NCI-H1092 (cell line): ENCODE data around the gene CACNA2D1.

ENCODE experiments used
- DNase-seq: peaks from one replicate; lab custom pipeline; 2025; lab: John Stamatoyannopoulos, UW

Gene CACNA2D1

DNA sequence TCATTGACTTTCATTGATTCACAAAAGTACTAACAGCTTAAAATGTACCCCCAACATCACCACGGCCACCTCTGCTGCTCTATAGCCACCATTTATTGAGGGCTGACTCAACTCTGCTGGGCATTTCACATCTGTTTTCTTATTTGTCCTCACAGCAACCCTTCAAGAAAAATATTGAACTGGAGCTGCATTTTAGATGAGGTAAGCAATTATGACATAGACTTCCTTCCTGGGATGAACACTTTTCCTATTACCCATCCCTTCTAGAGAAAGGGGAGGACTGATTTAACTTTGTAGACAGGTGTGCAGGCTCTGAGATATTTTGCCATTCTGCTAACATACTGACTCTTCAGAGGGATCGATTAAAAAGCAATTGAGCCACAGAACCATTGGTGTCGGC lies 217.4 kb downstream of the CACNA2D1 start:
- DNase-seq = no peak

DNA sequence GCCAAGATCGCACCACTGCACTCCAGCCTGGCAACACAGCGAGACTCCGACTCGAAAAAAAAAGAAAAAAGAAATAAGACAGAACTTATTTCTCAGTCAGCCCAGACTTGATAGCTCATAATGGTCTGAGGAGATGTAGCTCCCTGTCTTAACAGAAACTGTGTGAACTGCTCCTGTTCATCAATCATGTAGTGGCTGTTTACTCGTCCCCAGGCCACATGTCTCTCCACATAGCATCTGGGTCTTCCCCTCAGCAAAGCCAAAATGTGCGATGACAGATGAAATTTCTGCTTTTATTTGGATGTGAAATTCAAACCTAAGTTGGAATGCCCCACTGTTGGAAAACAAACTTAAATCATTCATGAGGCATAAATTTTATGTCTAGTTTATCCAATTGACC lies 219.0 kb downstream of the CACNA2D1 start:
- no peak for DNase-seq

- no peak for DNase-seq
These were observed 220.0 kb downstream of the CACNA2D1 start for GRCh38 chr7:82223580-82223979.

GRCh38 chr7:82221152-82221674 lies 222.4 kb downstream of the CACNA2D1 start:
- DNase-seq = no peak

DNA sequence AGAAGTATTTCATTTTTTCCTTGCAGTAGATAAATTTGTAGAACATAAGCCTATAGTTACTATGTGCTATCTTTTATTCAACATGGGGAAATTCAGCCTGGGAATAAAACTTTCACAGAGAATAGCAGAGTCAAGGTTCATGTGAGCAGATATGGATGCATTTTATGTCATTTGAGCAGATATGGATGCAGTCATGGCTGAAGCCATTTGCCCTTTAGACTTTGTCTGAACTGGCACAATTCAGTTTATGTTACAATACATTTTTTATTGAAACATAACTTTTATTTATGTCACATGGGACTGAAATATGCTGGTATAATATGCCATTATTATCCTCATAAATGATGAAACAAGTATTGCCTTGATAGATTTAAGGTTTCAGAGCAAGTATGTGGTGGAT lies 231.1 kb downstream of the CACNA2D1 start:
- DNase-seq = no peak

DNA sequence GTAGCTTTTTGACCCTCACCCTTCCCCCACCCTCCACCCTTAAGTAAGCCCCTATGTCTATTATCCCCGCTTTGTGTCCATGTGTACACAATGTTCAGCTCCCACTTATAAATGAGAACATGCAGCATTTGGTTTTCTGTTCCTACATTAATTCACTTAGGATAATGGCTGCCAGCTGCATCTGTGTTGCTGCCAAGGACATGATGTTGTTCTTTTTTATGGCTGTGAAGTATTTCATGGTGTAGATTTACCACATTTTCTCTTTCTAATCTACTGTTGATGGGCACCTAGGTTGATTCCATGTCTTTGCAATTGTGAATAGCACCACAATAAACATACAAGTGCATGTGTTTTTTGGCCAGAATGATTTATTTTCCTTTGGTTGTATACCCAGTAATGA lies 232.2 kb downstream of the CACNA2D1 start:
- no peak for DNase-seq

DNA sequence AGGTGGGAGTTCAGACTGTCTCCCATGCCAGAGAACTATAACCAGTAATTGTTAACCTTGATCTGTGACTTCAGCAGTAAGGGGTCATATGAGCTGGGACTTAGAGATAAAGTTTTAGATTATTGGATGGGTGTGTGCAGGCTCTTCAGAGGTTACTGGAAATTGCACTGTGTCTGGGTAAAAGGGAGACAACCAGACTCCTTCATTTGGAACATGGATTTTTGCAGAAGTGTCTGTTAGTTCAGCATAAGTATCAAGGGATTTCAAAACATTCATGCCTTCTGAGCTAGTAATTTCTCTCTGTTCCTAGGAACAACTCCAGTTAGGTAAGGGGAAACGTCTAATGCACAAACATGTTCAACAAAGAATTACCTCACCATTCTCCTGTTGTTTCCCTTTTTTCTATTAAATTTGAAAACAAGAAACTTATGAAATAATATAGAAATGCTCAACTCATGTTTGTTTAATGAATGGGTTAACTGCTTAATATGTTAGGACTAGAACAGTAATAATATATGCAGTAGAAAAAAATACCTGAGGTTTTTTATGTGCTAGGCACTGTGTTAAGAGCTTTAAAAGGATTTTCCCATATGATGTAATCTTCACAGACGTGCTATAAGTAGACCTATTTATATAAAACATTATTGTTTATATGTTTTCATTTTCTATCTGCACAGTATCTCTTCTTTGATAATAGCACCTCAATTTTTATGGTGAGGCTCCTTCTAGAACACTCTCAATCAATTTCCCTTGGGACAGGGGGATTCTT lies 233.0 kb downstream of the CACNA2D1 start:
- no peak for DNase-seq

GRCh38 chr7:82209179-82209747 lies 234.3 kb downstream of the CACNA2D1 start:
- DNase-seq = no peak

- DNase-seq = no peak
These were observed 238.9 kb downstream of the CACNA2D1 start for GRCh38 chr7:82204694-82205093.

DNA sequence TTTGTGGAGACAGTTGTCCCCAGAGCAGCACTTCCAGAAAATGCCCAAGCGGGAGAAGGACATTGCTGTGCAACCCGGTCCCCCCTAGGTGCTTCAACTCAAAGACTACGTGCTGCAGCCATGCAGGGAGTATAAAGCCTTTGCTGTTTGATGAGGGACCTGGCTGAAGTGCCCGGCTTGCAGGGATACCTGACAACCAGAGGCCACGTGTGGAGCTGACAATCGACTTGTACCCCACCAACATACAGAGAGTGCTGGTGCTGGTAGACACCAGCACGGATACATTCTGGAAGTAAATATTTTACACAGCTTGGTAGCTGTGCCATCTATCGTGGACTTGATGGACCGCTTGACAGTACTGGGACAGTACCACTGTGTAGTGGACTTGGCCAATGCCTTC lies 240.6 kb downstream of the CACNA2D1 start:
- DNase-seq = no peak

- DNase-seq = no peak
These were observed 241.5 kb downstream of the CACNA2D1 start for GRCh38 chr7:82202107-82202506.

DNA sequence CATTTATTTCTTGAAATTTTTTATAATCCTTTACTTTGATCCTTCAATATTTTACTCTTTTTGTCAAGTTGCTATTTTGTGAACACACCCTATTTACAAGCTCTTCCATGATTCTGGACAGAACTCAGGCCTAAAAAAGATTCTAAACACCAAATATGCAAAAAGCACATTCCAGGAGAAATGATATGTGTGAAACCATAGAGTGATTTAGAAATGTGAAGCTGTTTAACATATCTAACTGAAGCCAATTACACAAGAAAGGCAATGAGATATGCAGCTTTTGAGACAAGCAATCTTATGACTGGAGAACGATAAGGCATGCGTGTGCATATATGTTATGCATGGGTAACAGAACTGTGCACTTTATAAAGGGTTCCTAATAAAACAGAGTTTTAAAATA lies 243.0 kb downstream of the CACNA2D1 start:
- DNase-seq = no peak

DNA sequence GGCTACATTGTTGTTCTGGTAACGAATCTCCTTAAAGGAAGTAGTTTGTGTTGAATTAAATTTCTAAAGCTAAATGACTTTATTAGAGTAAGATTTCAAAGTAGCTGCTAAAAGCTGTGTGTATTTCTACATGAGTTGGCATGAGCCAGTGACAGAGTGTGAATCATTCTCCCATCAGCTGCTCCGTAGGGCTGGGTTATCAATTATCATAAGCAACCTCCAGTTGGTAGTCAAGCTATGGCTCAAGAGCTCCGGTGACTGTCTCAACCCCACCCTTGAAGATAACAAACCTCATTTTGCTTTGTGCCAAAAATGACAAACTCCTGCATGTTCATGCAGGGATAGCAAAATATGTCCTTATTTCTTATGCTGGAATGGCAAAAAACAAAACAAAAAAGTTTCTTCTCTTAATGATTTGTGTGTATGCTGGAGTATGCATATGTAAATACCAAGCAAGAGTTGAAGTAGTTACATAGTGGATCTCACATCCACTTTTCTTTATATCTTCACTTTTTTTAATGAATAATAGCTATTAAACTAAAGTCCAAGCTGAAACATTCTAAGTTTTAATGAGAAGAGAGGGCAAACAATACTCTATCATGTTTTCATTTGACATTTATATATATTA lies 249.4 kb downstream of the CACNA2D1 start:
- no peak for DNase-seq

DNA sequence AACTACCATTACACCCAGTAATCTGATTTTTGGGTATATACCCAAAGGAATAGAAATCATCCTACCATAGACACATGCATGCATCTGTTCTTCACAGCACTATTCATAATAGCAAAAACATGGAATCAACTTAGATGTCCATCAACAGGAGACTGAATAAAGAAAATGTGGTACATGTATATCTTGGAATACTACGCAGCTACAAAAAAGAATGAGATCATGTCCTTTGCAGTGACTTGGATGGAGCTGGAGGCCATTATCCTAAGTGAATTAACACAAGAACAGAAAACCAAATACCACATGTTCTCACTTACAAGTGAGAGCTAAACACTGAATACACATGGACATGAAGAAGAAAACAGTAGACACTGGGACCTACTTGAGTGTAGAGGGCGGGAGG lies 254.9 kb downstream of the CACNA2D1 start:
- DNase-seq = no peak

GRCh38 chr7:82185443-82185842 lies 258.1 kb downstream of the CACNA2D1 start:
- DNase-seq = no peak

- no peak for DNase-seq
These were observed 259.9 kb downstream of the CACNA2D1 start for GRCh38 chr7:82183634-82184033.

- DNase-seq = no peak
These were observed 264.3 kb downstream of the CACNA2D1 start for GRCh38 chr7:82179311-82179710.

DNA sequence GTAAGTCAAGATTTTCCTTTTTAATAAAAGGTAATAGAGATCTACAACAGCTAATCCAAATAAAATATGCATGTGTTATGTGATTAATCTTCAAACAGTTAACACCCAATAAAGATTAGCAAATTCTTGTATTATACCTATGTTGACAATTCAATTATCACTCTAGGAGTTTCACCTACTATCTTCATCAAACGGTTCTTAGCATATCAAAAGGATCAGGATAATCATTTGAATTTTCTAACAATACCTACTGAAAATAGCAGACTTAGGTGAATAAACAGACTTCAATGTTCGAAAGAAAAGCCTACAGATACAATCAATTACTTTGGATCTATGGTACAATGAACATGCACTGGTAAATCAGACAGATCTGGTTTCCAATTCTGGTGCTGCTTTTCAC lies 268.3 kb downstream of the CACNA2D1 start:
- no peak for DNase-seq

- DNase-seq = no peak
These were observed 270.1 kb downstream of the CACNA2D1 start for GRCh38 chr7:82173400-82174021.

- DNase-seq = no peak
These were observed 270.7 kb downstream of the CACNA2D1 start for GRCh38 chr7:82172881-82173280.

- DNase-seq = no peak
These were observed 271.6 kb downstream of the CACNA2D1 start for GRCh38 chr7:82172017-82172416.

- no peak for DNase-seq
These were observed 275.8 kb downstream of the CACNA2D1 start for GRCh38 chr7:82167558-82168314.
